Measurements from ENCODE around the gene YIPF3.
A peak's percentile ranks its signal among the peaks of the same experiment; 100 is the strongest.
"Not testable (repeated sequence)": the region's sequence is repeated elsewhere in the genome, so short reads cannot be mapped to it uniquely, and the experiment has no call there.

YIPF3 gene

DNA sequence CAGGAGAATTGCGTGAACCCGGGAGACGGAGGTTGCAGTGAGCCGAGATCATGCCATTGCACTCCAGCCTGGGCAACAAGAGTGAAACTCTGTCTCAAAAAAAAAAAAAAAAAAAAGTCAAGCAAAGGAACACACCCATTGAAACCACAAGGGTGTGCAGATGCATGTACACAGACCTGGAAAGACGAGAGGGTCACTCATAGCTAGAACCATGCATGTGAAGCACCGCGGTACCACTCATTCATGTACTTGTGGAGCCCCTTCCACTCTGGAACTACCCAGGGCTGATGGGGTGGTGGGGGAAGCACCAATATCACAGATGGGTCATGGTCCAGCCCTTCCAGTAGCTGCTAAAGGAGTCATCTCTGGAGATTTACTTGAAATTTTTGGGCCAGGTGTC lies 46.8 kb downstream of the YIPF3 start:
- H3K27me3 Mint-ChIP-seq, result peaks cover 17% of the 10 kb centered on the region
- peaks cover 2% of the 10 kb centered on the region for H3K4me1 Mint-ChIP-seq
- H3K4me3 Mint-ChIP-seq, result no peak overlapping the region
- no peak for DNase-seq
- no peak overlapping the region for H3K27ac Mint-ChIP-seq
- no peaks in the 10 kb centered on the region for H3K9me3 Mint-ChIP-seq
- H3K36me3 Mint-ChIP-seq (ENCODE audit: low read depth), result no peaks in the 10 kb centered on the region
- ATAC-seq, result no peak

DNA sequence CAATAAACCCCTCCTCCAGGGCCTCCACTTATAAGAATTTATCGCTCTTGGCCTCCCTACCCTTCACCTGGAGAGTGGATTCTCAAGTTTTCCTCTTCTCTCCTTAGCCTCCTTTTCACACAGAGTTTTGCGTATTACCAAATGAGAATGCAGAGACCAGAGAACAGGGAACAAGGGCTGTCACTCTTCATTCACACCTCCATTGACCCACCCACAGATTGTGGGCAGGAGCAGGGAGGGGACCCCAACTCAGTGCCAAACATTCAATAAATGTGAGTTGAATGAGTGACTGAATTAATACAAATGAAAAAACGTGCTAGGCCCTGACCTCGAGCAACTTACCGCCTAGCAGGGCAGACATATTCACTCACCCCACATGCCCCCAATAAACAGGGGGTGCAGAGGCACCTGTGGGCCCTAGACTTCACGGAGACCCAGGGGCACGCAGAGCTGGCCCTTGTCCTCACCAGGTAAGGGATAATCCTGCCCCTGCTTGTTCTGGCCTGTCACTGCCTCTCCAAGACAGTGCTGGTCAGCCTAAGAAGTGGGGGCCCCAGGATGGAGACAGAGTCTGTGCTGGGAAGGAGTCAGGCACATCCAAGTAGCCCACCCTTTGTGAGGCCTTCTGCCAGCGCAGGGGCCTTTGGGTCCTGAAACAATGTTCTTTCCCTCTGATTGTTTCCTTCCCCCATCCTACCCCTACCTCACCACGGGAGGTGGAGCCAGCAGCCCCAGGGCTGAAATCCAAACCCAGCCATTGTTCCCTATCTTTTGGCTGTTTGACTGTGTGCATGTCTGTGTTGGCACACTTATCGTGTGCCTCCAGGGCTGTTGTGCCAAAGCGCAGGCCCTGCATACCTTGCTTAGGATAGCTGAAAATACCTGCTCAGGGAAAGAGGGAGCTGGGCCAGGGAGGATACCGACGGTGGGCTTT lies 47.7 kb downstream of the YIPF3 start:
- DNase-seq (no peak), ATAC-seq (no peak)
- H3K4me1 Mint-ChIP-seq, result peaks cover 2% of the 10 kb centered on the region
- H3K27ac Mint-ChIP-seq, result no peak overlapping the region
- H3K36me3 Mint-ChIP-seq (ENCODE audit: low read depth), result no peaks in the 10 kb centered on the region
- no peak overlapping the region for H3K4me3 Mint-ChIP-seq
- H3K9me3 Mint-ChIP-seq, result no peaks in the 10 kb centered on the region
- H3K27me3 Mint-ChIP-seq, result peaks cover 17% of the 10 kb centered on the region

GRCh38 chr6:43468240-43468639 lies 48.5 kb downstream of the YIPF3 start:
- Mint-ChIP-seq H3K9me3 (no peaks in the 10 kb centered on the region), H3K4me1 (peaks cover 2% of the 10 kb centered on the region), H3K27ac (no peak overlapping the region), H3K27me3 (peaks cover 17% of the 10 kb centered on the region), H3K4me3 (no peak overlapping the region), H3K36me3 (ENCODE audit: low read depth) (no peaks in the 10 kb centered on the region)
- DNase-seq, result no peak
- no peak for ATAC-seq

- no peaks in the 10 kb centered on the region for H3K9me3 Mint-ChIP-seq
- peaks cover 2% of the 10 kb centered on the region for H3K4me1 Mint-ChIP-seq
Observed at GRCh38 chr6:43467752-43468151, 49.0 kb downstream of the YIPF3 start.

GRCh38 chr6:43467265-43467664 lies 49.5 kb downstream of the YIPF3 start:
- H3K4me3 Mint-ChIP-seq; DNase-seq; H3K9me3 Mint-ChIP-seq; H3K27ac Mint-ChIP-seq; H3K36me3 Mint-ChIP-seq (ENCODE audit: low read depth); ATAC-seq; H3K4me1 Mint-ChIP-seq: not testable (repeated sequence)
- H3K27me3 Mint-ChIP-seq, result peaks cover 20% of the 10 kb centered on the region

More at GRCh38 chr6:43467752-43468151, 49.0 kb downstream of the YIPF3 start:
- no peak for DNase-seq
- Mint-ChIP-seq H3K4me3 (no peak overlapping the region), H3K27ac (no peak overlapping the region), H3K27me3 (peaks cover 15% of the 10 kb centered on the region), H3K36me3 (ENCODE audit: low read depth) (no peaks in the 10 kb centered on the region)
- no peak for ATAC-seq

GRCh38 chr6:43465948-43466347 lies 50.8 kb downstream of the YIPF3 start:
- DNase-seq (no peak), ATAC-seq (peak; percentile 69)
- H3K27me3 Mint-ChIP-seq, result peaks cover 27% of the 10 kb centered on the region
- H3K27ac Mint-ChIP-seq, result no peak overlapping the region
- no peak overlapping the region for H3K4me3 Mint-ChIP-seq
- H3K36me3 Mint-ChIP-seq (ENCODE audit: low read depth), result no peaks in the 10 kb centered on the region
- H3K4me1 Mint-ChIP-seq, result peaks cover 2% of the 10 kb centered on the region
- no peaks in the 10 kb centered on the region for H3K9me3 Mint-ChIP-seq

DNA sequence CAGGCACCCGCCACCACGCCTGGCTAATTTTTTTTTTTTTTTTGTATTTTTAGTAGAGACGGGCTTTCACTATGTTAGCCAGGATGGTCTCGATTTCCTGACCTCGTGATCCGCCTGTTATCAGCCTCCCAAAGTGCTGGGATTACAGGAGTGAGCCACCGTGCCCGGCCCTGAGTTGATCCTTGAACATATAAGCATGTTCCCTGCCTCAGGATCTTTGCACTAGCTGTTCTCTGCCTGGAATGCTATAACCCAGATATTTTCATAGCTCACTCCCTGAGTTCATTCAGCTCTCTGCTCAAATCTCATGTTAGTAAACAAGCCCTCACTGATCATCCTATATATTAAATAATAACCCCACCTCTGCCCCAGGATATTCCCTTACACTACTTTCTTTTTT lies 52.4 kb downstream of the YIPF3 start:
- H3K4me1 Mint-ChIP-seq, result peaks cover 2% of the 10 kb centered on the region

DNA sequence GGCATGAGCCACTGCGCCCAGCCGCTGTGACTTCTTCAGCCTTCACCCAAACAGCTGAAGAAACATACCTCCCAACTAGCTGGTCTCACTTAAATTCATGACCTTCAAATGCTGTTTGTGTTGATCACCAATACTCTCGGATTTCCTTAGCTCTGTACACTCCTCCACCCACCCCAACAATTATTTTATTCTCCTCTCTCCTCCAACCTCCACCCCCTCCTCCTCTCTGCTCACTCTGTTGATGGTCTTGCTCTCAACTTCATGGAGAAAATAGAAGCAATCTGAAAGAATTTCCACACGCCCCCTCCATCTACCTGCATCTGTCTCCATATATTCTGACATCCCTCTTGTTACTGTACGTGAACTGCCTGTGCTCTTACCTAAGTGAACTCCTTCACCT lies 54.8 kb downstream of the YIPF3 start:
- peaks cover 2% of the 10 kb centered on the region for H3K4me1 Mint-ChIP-seq
- H3K27ac Mint-ChIP-seq, result no peak overlapping the region
- no peaks in the 10 kb centered on the region for H3K36me3 Mint-ChIP-seq (ENCODE audit: low read depth)
- ATAC-seq (no peak), DNase-seq (no peak)
- H3K27me3 Mint-ChIP-seq, result peaks cover 19% of the 10 kb centered on the region
- H3K4me3 Mint-ChIP-seq, result no peak overlapping the region
- no peaks in the 10 kb centered on the region for H3K9me3 Mint-ChIP-seq

More for the DNA sequence above, 52.4 kb downstream of the YIPF3 start:
- H3K27ac Mint-ChIP-seq, result no peak overlapping the region
- DNase-seq (no peak), ATAC-seq (no peak)
- H3K9me3 Mint-ChIP-seq, result no peaks in the 10 kb centered on the region
- H3K4me3 Mint-ChIP-seq, result no peak overlapping the region
- no peaks in the 10 kb centered on the region for H3K36me3 Mint-ChIP-seq (ENCODE audit: low read depth)
- H3K27me3 Mint-ChIP-seq, result peaks cover 27% of the 10 kb centered on the region
